IPS-15b (cell line): ENCODE results near the gene ABI3.
"Not testable (repeated sequence)": the region's sequence is repeated elsewhere in the genome, so short reads cannot be mapped to it uniquely, and the experiment has no call there.

ENCODE experiments used
- H3K27me3 ChIP-seq: one replicate; pipeline ENCODE4 v1.6.1; 2013; ENCODE audit warnings: low read length; ENCODE audit not compliant: control insufficient read depth, insufficient read depth
- H3K36me3 ChIP-seq: one replicate; pipeline ENCODE4 v1.6.1; 2013; ENCODE audit warnings: low read length; ENCODE audit not compliant: control insufficient read depth, insufficient read depth
- H3K4me1 ChIP-seq: one replicate; pipeline ENCODE4 v1.6.1; 2013; ENCODE audit warnings: mild to moderate bottlenecking, low read length; ENCODE audit not compliant: control insufficient read depth, insufficient read depth
- H3K4me3 ChIP-seq: one replicate; pipeline ENCODE4 v1.5.1; 2013; ENCODE audit warnings: low read depth, low read length
- H3K9ac ChIP-seq: one replicate; pipeline ENCODE4 v1.6.1; 2013; ENCODE audit warnings: low read depth, mild to moderate bottlenecking, low read length
- H3K9me3 ChIP-seq: one replicate; pipeline ENCODE4 v1.6.1; 2013; ENCODE audit warnings: mild to moderate bottlenecking, low read length; ENCODE audit not compliant: control insufficient read depth, insufficient read depth

Gene ABI3, protein sequence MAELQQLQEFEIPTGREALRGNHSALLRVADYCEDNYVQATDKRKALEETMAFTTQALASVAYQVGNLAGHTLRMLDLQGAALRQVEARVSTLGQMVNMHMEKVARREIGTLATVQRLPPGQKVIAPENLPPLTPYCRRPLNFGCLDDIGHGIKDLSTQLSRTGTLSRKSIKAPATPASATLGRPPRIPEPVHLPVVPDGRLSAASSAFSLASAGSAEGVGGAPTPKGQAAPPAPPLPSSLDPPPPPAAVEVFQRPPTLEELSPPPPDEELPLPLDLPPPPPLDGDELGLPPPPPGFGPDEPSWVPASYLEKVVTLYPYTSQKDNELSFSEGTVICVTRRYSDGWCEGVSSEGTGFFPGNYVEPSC

DNA sequence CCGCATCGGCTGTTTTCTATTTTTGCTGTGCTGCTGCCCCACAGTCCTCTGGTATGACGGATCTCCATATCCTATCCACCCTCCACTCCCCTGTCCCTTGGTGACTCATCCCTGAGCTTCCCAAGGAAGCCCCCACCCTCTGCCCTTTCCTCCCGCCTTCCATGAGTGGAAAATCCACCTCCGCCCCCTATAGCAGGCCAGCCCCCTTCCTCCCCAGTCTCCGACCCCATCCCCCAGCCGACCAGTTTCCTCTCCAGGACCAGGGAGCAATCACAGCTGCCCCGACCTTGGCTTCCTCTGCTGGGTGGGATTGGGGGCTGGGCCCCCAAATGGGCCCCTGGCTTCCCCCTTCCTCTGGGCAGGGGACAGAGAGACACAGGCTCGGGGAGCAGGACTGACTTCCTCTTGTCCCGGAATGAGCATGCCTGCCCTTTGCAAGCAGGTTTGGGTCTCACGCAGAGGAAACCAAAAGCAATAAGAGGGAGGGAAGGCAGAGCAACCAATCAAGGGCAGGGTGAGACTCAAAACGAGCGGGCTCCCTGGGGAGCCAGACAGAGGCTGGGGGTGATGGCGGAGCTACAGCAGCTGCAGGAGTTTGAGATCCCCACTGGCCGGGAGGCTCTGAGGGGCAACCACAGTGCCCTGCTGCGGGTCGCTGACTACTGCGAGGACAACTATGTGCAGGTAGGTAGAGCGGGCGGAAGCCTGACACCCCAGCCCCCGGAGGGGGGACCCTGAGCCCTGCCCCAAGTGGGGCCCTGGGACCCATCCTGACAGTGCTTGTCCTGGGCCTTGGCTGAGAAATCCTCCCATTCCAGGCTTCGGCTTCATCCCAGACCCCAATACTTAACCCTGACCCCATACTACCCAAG, at the start of gene ABI3, which contains the start of gene GNGT2:
ABI3 (plus strand) TSS at position 550 of the 872 bp plus-strand sequence; CDS start at position 568, 18 bp downstream.
GNGT2 (minus strand) TSS at position 417 of the 872 bp plus-strand sequence. CDS start 3,152 bp downstream, outside the sequence.
- H3K9ac ChIP-seq = peak within 1 kb of the TSS; percentile 47
- peak within 1 kb of the TSS; percentile 28 for H3K4me3 ChIP-seq
- no peaks in the 10 kb centered on the region for H3K9me3 ChIP-seq

DNA sequence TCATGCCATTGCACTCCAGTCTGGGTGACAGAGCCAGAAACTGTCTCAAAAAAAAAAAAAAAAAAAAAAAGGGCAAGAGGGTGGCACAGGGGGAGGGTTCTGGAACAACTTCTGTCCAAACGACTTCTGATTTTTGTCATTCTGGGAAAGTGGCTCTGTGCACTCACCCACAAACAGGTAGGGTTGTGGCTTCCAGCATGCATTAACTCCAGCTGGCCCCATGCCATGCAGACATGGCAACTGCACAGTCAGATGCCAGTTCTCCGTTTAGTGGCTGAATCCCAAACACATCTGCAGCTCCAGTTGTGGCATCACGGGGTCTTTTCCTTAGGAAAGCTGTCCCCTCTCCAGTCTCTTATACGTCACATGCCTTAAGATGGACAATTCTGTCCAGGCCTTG, 47.6 kb upstream of the ABI3 start:
- no peak overlapping the region for H3K9ac ChIP-seq
- no peaks in the 10 kb centered on the region for H3K4me1 ChIP-seq
- H3K9me3 ChIP-seq = no peaks in the 10 kb centered on the region
- no peak overlapping the region for H3K4me3 ChIP-seq
- no peaks in the 10 kb centered on the region for H3K27me3 ChIP-seq
- H3K36me3 ChIP-seq = no peaks in the 10 kb centered on the region

More for the DNA sequence above, at the start of gene ABI3, which contains the start of gene GNGT2:
- Histone ChIP-seq H3K27me3 (peaks cover 3% of the 10 kb centered on the region), H3K36me3 (no peaks in the 10 kb centered on the region), H3K4me1 (peaks cover 12% of the 10 kb centered on the region)

DNA sequence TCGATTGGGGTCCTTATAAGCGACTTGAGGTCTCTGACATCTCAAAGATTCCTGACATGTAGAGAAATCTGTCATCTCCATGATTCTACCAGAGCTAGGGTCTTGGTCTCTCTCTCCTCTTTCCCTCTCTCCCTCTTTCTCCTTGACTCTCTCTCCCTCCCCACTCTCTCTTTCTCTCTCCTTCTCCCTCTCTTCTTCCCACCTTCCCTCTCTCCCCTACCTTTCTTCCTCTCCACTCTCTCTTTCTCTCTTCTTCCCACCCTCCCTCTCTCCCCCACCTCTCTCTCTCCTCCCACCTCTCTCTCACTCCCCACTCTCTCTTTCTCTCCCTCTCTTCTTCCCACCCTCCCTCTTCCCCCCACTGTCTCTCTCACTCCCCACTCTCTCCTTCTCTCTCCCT, 45.4 kb upstream of the ABI3 start:
- no peak overlapping the region for H3K9ac ChIP-seq
- no peaks in the 10 kb centered on the region for H3K36me3 ChIP-seq
- H3K27me3 ChIP-seq = peaks cover 3% of the 10 kb centered on the region
- H3K4me1 ChIP-seq = no peaks in the 10 kb centered on the region
- H3K4me3 ChIP-seq = no peak overlapping the region
- no peaks in the 10 kb centered on the region for H3K9me3 ChIP-seq

DNA sequence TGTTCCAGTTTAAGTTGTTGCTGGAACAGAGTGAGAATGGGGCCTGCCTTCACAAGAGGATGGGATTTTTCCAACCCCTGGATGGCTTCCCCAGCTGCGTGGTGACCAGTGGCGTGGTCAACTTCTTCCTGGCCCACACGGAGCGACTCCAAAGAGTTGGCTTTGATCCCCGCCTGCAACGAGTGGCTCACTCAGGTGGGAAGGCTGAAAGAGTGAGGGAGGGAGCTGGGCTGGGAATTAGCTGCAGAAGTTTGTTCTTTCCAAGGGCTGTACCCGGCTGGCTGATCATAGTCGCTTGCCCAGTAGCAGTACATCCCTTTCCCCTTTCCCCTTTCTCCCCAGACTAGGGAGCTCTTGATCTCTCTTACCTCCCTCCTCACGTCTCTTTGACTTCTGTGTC, 41.8 kb upstream of the ABI3 start:
- peaks cover 3% of the 10 kb centered on the region for H3K27me3 ChIP-seq
- H3K36me3 ChIP-seq = no peaks in the 10 kb centered on the region
- H3K9ac ChIP-seq = no peak overlapping the region
- no peaks in the 10 kb centered on the region for H3K9me3 ChIP-seq
- no peak overlapping the region for H3K4me3 ChIP-seq
- no peaks in the 10 kb centered on the region for H3K4me1 ChIP-seq

DNA sequence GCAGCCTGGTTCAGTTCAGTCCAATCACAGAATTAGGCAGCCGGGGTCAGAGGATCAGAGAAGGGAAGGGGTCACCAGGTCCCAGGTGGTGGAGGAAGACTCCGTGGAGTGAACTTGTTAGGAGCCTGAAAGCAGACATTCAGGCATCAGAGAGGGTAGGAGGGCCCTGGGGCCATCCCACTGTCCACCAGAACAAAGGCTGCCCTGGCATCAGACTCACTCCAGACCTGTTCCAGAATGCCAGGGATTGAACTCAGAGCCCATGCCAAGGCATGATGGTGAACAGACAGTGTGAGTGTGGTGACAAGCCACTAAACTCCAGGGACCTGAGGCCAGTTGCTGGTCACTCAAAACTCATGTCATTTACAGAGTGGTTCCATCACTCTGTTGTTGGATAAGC, 40.3 kb upstream of the ABI3 start:
- H3K9me3 ChIP-seq = no peaks in the 10 kb centered on the region
- no peaks in the 10 kb centered on the region for H3K36me3 ChIP-seq
- peaks cover 3% of the 10 kb centered on the region for H3K27me3 ChIP-seq
- no peak overlapping the region for H3K4me3 ChIP-seq
- no peak overlapping the region for H3K9ac ChIP-seq
- no peaks in the 10 kb centered on the region for H3K4me1 ChIP-seq

DNA sequence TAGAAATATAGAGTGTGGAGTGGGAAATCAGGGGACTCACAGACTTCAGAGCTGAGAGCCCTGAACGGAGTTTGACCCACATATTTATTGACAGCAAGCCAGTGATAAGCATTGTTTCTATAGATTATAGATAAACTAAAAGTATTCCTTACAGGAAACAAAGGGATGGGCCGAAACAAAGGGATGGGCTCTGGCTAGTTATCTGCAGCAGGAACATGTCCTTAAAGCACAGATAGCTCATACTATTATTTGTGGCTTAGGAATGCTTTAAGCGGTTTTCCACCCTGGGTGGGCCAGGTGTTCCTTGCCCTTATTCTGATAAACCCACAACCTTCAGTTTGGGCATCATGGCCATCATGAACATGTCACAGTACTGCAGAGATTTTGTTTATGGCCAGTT, 39.8 kb upstream of the ABI3 start:
- not testable (repeated sequence) for H3K9ac ChIP-seq, H3K27me3 ChIP-seq, H3K9me3 ChIP-seq, H3K36me3 ChIP-seq, H3K4me3 ChIP-seq, H3K4me1 ChIP-seq

DNA sequence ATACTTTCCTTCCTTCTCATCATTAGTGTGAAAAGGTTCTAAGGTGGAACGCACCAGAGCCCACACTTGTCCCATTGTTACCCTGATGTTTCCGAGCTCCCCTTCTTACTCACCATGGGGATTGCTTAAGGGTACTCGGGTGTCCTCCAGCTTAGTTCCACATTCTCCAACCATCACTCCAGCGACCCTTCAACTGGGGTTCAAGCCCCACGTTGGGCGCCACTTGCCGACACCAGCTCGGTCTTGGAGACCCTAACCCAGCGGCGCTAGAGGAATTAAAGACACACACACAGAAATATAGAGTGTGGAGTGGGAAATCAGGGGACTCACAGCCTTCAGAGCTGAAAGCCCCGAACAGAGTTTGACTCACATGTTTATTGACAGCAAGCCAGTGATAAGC, 34.5 kb upstream of the ABI3 start:
- not testable (repeated sequence) for H3K36me3 ChIP-seq, H3K27me3 ChIP-seq, H3K4me3 ChIP-seq, H3K4me1 ChIP-seq, H3K9ac ChIP-seq
- H3K9me3 ChIP-seq = peaks cover 12% of the 10 kb centered on the region

DNA sequence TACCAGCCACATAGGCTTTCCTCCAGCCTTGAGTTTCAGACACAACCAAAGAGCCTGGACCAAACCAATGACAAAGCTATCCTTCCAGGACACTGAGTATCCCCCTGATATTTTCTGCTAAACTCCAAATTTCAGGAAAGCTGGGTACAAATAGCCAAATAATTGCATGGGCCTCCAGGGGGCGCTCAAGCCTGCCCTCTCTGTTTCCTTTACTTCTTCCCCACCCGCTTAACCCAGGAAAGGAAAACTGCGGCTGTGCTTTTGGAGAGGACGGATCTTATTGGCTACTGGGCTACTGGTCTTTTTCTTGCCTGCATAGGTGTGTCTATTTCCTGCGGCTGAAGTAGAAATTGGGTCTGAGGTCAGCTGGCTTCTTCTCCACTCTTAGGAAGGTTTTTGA, 30.2 kb upstream of the ABI3 start:
- no peaks in the 10 kb centered on the region for H3K4me1 ChIP-seq

DNA sequence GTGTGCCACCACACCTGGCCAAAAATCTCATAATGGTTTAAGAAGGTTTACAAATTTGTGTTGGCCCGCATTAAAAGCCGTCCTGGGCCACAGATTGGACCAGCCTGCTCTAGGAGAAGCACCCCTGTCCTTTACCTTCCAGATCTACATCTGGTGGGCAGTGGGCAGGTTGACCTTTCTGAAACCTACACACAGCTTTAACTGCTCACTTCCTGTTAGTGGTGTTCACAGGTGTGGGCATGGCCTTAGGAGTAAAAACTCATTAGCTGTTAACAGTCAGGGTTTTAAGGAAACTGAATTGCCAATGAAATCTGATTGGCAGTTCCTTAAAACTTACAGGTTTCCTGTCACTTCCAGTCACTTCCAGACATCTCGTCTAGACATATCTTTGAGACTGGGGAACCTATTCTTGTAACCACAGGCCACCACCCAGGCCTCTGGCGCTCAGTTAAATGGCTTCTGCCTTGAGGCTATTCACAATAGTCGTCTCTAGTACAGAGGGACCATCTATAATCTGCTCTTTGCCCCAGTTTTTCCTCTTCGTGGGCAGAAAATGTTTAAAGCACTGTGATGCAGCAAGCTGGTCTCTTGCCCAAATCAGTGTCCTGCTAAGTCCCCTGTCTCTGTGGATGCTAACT, 29.4 kb upstream of the ABI3 start:
- no peaks in the 10 kb centered on the region for H3K4me1 ChIP-seq
- no peak overlapping the region for H3K9ac ChIP-seq
- H3K4me3 ChIP-seq = no peak overlapping the region
- no peaks in the 10 kb centered on the region for H3K27me3 ChIP-seq
- H3K9me3 ChIP-seq = peaks cover 12% of the 10 kb centered on the region
- H3K36me3 ChIP-seq = no peaks in the 10 kb centered on the region

More for the DNA sequence above, 30.2 kb upstream of the ABI3 start:
- no peaks in the 10 kb centered on the region for H3K36me3 ChIP-seq
- peaks cover 12% of the 10 kb centered on the region for H3K9me3 ChIP-seq
- no peak overlapping the region for H3K9ac ChIP-seq
- H3K27me3 ChIP-seq = no peaks in the 10 kb centered on the region
- no peak overlapping the region for H3K4me3 ChIP-seq

DNA sequence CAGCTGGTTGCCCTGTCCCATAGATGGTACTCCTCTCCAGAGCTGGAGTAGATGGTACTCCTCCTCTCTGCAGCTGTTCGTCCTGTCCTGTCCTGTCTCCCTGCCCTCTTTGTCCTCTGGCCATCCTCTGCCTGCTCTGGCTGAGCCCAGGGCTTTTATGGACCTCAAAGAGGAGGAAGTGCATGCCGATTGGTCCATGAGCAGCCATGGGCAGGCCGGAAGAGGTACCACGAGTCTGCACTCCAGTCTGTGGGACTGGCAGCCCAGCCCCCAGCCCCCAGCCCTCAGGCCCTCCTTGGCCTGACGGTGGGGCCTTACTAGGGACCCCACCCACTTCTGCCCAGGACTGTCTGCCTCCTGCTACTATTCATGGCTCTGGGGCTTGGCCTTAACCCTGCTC, 27.2 kb upstream of the ABI3 start:
- no peaks in the 10 kb centered on the region for H3K36me3 ChIP-seq
- no peaks in the 10 kb centered on the region for H3K27me3 ChIP-seq
- H3K4me1 ChIP-seq = no peaks in the 10 kb centered on the region
- no peaks in the 10 kb centered on the region for H3K9me3 ChIP-seq
- H3K9ac ChIP-seq = no peak overlapping the region
- no peak overlapping the region for H3K4me3 ChIP-seq

DNA sequence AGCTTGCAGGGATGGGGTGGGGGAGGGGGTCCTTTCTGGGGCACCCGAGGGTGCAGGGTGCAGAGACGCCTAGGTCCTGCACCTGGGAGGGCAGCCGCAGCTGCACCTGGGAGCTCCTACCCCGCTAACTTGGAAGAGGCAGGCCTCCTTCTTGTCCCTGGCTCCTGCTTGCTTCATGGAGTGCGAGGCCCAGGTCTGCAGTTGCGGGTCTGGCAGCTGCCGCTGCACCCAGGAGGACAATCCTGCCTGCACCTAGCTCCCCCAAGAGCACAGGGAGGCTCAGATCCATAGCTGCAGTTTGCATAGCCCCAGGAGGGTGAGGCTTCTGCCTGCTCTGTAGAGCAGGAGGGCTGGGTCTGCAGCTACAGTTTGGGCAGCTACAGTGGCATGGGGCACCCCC, 26.7 kb upstream of the ABI3 start:
- no peak overlapping the region for H3K9ac ChIP-seq
- H3K27me3 ChIP-seq = no peaks in the 10 kb centered on the region
- no peaks in the 10 kb centered on the region for H3K4me1 ChIP-seq
- H3K4me3 ChIP-seq = no peak overlapping the region
- H3K9me3 ChIP-seq = no peaks in the 10 kb centered on the region
- H3K36me3 ChIP-seq = no peaks in the 10 kb centered on the region
